Femur (tissue), 1 donor: Measurements from ENCODE around the gene RIPPLY1.

Source experiments
- DNase-seq: peaks from one replicate; pipeline ENCODE4 v3.0.0-alpha.2; 2017

Gene RIPPLY1, protein sequence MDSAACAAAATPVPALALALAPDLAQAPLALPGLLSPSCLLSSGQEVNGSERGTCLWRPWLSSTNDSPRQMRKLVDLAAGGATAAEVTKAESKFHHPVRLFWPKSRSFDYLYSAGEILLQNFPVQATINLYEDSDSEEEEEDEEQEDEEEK

DNA sequence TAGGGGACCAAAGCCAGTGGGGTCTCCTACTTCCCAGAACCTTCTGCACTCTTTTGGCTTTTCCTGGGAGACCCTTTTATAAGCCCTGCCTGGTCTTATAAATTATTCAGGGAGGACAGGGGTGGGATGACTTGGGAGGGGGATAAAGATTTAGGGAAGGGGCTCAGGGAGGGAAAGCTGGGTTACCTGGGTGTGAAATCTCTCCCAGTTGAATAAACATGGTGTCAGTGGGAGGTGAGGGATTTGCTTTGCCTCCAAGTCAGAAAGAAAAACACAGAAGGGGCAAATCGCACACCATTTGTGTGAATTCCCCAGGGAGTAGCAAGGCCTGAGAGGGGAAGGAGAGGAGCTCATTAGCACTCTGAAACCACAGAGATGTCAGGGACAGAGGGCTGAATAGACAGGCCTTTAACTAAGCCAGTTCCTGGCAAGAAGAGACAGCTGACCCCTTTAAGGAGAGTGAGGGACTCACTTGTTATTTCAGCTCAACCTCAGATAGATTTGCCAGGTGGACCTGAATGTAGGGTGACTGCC is at the start of gene RIPPLY1:
Gene RIPPLY1 (minus strand): TSS at position 51 of the 534 bp plus-strand sequence. CDS start 54 bp downstream, outside the sequence.
- DNase-seq: no peak

DNA sequence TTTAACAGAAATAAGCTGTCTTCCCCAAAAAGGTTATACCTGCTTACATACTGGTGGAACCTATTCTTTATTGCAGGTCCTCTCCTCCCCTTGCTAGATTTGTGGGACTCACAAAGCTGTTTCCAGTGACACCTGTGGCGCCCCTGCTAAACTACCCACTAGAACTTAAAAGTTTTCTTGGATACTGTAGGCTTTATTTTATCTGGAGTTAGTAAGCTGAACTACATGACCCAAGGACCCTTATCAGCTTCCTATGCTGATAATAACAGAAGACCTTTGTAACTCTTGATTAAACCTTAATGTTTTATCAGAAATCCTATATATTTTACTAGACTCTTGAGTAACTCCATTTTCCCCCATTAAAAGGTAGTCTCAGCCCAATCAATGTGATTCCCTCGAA is 49.4 kb upstream of the RIPPLY1 start:
- no peak for DNase-seq

DNA sequence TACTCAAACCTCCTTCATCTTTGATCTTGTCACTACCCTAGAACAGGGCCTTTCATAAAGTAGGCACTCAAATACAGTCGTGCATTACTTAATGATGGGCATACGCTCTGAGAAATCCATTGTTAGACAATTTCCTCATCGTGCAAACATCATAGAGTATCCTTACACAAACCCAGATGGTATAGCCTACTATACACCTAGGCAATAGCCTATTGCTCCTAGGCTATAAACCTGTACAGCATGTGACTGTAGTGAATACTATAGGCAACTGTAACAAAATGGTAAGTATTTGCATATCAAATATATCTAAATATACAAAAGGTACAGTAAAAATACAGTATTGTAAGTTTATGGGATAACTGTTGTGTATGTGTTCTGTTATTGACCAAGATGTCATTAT is 48.9 kb upstream of the RIPPLY1 start:
- no peak for DNase-seq

DNA sequence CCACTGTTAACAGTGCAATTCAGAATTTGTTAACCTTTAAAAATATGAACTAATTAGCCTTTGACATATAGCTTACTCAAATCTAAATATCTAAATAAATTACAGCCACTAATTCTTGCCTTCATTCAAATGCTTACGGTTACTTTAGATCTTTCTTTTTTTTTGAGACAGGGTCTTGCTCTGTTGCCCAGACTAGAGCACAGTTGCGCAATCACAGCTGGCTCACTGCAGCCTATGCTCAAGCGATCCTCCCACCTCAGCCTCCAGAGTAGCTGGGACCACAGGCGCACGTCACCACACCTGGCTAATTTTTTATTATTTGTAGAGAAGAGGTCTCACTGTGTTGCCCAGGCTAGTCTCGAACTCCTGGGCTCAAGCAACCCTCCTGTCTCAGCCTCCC is 48.1 kb upstream of the RIPPLY1 start:
- DNase-seq: no peak

DNA sequence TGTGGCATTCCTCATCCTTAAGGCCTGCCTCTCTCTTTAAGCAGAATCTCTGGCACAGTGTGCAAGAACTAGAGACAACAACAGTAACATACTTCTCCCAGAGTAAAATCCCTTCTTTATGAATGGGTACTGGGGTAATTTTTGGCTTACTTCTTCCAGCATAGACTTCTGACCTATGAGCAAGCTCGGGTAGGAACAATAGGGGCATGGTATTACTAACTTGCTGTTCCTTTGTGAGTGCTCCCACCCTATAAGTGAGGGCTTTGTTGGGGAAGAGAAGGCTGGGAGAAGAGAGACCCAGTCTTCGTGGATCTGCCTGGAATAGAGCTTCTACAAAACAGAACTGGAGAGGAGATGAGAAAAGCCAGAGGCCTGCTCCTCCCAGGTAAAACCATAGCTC is 47.2 kb upstream of the RIPPLY1 start:
- DNase-seq: no peak

DNA sequence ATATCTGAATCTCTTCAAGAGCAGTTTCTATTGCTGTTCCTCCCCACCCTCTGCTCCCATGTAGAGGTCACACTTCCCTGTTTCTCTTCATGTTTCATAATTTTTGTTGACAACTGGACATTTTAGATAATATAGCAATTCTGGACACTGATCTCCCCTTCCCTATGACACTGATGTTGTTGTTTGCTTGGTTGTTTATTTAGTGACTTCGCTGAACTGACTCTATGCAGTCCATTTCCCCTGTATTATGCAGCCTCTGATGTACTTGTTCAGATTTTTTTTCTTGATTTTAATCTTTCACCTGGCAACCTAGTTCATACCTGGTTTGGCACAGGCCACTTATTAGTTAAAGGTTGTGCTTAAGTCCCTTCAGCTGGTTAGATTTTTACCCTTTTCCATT is 46.2 kb upstream of the RIPPLY1 start:
- no peak for DNase-seq

DNA sequence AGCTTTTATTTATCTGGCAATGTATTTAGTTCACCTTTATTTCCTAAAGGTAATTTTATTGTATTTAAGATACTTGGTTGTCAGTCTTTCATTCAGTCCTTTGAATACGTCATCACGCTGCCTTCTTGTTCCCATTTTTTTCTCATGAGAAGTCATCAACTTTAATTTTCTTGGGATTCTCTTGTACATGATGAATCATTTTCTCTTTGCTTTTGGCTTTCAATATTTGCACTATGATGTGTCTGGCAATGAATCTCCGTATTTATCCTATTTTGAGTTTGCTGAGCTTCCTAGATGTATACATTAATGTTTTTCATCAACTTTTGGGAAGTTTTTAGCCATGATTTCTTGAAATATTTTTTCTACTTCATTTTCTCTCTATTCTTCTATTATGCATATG is 45.5 kb upstream of the RIPPLY1 start:
- DNase-seq: no peak

DNA sequence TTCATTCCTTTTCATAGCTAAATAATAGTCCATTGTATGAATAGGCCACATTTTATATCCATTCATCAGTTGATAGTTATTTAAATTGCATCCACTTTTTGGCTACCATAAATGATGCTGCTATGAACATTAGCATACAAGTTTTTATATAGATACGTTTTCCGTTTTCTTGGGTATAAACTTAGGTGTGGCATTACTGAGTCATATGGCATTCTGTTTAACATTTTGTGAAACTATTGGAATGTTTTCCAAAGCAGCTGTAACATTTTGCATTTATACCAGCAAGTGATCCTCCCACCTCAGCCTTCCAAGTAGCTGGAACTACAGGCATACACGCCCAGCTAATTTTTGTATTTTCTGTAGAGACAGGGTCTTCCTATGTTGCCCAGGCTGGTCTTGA is 43.3 kb upstream of the RIPPLY1 start:
- no peak for DNase-seq

DNA sequence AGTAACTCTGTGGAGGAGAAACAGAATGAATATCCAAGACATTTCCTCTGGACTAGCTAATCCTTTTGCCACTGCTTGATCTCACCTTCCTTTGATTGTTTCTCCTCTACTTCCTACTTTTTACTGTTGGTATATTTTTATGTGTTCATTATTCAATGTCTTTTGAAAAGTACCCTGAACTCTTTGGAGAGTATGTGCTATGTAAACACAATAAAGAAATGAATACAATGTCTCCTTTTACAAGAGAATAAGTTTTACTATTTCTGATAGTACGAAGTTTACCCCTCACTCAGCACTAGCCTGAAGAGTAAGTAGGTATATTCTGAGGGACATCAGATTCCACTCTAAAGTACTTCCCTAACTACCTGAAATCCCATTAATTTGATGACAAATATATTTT is 36.9 kb upstream of the RIPPLY1 start:
- no peak for DNase-seq

DNA sequence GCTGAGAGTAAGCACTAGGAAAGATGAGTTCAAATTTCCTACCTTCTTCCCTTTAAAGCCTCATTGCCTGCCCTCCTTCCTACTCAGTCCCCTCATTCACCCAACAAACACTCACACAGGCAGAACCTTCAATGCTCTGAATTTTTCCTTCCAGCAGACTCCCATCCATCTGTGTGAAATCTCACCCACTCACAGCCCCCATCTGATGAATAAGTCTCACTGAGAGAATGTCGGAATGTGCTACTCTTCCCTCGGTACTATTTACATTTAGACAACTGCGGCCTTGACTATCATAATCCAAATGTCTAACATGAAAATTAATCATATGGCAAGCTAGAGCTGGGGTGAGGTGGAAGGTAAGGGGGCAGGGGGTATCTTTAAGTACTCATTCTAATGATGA is 36.4 kb upstream of the RIPPLY1 start:
- DNase-seq: no peak

DNA sequence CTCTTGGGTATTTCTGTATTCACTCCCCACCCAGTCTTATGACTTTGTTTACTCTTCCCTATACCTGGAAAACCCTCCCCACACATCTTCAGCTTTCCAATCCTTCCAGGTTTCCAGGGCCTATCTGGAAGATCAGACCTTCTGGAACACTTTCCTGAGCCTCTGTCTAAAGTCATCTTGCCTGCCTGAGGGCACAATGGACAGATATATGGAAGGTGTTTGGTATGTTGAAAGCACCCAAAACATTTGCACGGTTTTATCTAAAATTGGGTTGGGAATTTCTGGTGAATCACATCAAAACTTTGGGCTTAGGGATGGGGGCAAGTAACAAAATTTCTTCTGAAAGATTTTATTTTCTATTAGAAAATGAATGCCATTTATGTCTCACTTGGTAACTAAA is 33.1 kb upstream of the RIPPLY1 start:
- no peak for DNase-seq

DNA sequence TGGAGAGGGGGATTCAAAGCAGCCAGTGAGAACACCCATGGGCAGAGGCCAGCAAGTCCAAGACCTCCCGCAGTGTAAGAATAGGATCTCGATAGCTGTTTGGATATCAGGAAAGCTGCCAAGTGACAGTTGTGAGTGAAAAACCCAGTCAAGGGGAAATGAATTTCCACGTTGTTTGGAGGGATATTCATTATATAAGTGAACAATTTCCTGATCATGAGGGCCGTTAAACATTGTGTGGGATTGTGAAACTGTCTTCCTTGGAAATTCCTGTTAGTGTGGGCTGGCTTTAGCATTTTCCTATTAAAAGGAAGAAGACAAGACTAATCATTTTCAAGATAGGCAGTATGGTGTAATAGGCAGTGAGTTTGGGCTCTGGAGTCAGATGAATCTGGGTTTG is 32.0 kb upstream of the RIPPLY1 start:
- DNase-seq: no peak

DNA sequence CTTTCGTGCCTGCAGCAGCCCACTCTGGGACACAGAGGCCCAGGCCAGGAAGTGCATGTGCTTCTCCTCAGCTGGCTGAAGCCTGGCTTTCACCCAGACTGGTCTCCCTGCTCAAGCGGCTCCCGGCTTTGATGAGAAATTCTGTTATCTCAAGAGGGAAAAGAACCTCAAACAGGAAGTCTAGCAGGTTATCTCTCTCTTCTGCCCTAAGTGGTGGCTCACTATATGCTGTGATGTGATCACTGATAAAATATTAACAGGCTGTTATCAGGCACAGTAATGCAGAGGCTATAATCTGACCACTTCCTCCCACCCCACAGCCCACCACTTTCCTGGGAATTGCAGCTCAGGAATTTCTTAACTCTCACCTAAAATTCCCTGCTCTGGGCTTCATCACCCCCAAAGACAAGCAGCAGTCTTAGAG is 30.4 kb upstream of the RIPPLY1 start:
- DNase-seq: no peak

DNA sequence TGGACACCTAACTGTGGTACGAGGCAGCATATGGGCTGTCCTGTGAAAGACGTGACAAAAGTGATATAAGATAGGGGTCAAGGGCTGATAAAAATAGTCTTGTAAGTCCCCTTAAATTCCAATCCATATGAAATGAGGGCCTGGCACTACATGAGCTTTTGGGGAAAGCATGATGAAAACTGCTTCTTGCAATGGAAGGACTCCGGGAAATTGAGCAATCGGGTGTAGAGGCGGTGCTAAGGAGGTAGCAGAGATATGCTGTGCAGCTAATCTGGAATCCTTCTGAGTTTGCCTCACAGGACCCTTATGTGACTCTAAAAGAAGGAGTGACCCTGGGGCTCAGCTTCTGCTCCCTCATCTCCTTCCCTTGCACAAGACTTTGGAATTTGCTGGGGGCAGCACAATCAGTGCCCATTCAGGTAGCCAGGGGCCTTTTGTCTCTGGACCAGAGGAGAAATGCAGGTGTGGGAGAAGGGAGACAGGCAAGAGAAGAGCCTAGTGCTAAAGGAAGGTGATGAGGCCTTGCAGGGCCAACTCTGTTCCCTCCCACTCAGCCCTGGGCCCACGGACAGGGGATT is 29.9 kb upstream of the RIPPLY1 start:
- DNase-seq: no peak

DNA sequence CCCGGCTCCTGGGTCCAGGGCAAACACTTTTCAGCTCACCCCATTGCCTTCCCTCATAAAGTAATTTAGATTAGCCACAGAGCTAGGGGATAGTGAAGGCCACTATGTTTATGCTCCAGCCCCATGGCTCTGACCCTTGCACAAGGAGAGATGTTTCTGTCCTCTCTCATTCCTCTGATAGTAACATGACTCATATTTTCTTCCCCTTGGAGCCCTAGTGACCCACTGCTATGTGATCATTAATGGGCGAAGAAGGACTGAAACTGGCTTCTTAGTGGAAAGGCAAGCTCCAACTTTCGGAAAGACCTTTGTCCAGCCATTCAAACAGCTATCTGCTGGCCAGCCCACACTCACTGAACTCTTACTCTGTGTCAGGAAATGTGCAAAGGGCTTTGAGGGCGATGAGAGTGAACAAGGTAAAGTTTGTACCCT is 29.4 kb upstream of the RIPPLY1 start:
- DNase-seq: no peak

DNA sequence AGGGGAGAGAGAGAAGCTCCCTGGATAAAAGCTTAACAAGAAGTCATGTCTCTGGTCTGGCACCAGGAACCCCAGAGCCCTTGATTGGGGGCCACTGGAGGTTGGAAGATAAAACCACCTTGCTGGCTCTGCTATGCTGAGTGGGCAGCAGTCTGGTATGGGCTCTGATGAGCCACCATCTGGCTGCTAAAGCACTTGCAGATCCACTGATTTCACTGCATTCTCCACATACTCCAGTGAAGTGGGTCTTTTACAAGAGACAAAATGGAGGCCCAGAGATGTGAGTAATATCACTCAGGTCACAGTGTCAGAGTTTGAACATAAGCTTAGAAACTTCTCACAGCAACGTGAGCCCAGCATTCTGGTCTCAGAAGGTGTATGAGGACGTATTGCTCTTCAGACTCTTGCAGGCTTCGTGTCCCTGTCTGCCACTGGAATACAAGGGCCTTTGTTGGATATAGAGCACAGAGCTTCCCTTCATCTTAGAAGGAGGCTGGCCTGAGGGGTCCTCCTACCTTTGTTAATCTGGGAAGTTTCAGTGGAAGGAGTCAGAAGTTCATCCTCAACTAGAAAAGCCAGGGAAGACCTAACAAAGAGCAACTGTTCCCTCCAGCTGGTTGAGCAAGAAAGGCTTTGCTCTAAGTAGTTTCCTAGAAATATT is 28.8 kb upstream of the RIPPLY1 start:
- no peak for DNase-seq

DNA sequence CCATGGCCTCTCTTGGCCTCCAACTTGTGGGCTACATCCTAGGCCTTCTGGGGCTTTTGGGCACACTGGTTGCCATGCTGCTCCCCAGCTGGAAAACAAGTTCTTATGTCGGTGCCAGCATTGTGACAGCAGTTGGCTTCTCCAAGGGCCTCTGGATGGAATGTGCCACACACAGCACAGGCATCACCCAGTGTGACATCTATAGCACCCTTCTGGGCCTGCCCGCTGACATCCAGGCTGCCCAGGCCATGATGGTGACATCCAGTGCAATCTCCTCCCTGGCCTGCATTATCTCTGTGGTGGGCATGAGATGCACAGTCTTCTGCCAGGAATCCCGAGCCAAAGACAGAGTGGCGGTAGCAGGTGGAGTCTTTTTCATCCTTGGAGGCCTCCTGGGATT is 25.1 kb upstream of the RIPPLY1 start:
- DNase-seq: no peak

DNA sequence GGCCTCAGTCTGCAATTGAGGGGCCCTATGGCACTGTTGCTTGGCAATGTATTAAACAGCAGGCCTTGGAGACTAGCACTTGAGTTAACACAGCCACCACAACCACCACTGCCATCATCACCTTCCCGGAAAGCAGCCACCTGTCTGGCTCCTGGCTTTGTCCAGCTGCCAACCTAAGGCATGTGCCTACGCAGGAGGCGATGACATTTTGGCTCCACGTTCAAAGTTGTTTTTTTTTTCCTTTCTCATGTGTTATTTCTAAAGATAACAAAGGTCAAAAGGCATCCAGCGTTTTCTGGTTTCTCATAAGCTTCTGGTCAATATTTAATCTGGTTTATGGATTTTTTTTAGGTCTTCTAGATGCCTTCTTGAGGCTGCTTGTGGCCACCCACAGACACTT is 24.6 kb upstream of the RIPPLY1 start:
- DNase-seq: no peak

DNA sequence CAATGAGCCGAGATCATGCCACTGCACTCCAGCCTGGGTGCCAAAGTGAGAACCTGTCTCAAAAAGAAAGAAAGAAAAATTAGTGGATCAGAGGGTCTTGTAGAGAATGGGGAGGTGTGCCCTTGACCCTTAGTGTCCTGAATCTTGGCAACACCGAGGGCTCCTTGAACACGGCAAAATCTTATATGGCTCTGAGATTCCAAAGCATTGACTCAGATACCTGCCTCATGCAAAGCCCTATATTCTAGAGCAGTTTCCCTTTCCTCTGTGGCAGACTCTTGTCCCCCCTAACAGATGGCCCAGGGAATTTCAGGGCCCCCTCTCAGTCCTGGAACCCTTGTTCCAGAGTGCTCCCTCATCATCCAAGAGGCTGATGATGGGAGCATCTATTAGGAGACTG is 23.9 kb upstream of the RIPPLY1 start:
- no peak for DNase-seq

DNA sequence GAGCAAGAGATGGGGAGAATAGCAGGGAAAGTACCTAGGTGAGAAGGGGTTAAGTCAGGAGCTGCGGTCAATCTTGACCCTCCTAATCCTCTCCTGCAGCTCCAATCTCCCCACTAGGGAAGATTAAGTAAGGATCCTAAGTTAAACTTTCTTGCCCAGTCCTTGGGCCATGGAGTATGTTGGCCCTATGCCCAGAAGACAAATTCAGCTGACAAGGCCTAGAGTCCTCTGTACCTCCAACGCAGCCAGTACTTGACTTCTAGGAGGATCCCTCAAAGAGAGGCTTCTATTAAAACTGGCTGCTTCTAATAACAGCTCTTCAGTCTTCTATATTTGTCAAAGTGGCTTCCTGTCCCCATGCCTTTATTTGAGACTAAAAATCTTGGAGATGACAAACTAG is 18.5 kb upstream of the RIPPLY1 start:
- no peak for DNase-seq

DNA sequence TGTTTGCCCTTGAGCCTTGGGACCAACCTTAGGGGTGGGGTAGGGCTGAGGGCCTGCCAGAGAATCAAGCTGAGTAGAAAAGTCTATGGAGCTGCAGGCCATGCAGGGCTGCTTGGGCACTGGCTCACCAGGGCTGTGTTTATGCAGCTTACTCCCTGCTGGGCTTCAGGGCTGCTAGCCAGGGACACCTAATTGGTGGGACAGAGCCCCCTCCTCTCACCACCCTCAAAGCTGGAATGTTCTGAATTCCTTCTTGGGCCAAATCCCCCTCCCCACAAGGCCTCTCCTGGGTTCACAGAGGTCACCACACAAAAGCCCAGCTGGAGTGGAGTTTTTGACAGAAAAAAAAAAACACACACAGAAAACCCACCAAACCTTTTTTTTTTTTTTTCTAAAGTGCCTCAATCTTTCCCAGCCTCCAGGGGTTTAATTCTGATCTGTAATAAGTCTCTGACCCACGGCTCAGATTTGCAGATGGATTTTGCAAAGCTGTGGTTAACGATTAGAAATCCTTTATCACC is 16.9 kb upstream of the RIPPLY1 start, which contains the start of gene CLDN2:
Gene CLDN2 (plus strand): TSS at position 471 of the 521 bp plus-strand sequence. CDS start 7,827 bp downstream, outside the sequence.
- DNase-seq: no peak

DNA sequence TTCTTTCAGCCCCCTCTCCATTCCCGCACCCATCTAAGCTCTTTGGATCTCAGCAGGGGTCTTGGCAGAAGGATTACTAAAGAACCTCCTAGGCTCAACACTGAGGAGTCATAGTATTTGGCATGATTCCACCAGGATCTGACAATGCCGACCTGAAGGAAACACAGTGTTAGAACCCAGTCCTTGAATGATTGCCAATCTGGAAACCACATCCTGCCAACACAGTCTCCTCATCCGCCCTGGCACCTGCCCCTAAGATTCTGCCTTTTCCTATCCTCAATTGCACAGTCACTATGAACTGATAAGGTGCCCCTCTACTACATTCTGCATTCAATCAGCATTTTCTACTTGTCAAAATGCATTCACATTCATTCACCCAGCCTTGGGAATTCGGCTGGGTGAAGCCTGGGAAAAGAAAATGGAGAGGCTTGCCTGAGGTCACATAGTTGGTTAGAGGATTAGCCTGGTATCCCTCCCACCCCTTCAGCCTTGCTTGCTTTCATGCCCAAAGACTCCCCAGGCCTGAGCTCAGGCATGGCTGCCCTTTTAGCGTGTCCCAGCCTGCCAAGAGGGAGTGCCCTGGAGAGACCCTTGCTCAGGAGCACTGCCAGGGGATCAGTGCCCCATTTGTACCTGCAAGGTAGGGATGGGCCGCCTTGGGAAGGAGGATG is 14.8 kb upstream of the RIPPLY1 start:
- no peak for DNase-seq

DNA sequence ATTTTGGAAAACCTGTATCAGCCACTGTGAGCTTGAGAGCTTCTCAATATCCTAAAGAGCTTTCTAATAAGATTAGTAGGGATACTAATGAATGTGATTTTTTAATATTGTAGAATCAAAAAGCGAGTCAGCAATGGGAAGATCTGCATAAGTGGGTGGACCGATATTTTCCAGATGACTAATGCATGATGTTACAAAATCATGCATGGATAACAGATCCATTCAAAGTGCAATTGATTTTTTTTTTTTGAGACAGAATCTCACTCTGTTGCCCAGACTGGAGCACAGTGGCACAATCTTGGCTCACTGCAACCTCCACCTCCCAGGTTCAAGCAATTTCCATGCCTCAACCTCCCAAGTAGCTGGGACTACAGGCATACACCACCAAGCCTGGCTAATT is 9.7 kb upstream of the RIPPLY1 start:
- no peak for DNase-seq

DNA sequence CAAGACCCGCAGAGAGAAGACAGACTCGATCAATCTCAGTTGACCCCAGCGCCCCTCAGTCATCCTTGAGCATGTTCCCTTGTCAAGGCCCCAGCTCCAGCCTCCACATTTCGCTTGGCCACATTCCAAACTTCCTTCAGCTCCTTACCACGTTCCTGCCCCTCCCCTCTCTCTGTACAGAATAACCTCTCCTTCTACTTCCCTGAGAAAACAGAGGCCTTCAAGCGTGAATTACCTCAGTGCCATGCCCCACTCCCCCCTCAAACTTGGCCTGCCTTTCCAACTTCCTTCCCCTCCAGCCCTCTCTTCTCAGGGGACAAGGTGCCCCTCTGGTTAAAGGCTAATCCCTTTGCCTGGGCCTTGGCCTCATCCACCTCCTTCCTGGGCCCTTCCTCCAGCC is 3.2 kb upstream of the RIPPLY1 start:
- no peak for DNase-seq
